ENCODE data around the gene POP5. TPM values are rescaled to one million over a fixed set of nuclear protein-coding genes. Genes with fewer than 3 reads are reported as not detected.

POP5 gene
- total RNA-seq, 2 experiments from 2014 or later, result 44.2 to 45.0 TPM

- CTCF ChIA-PET, result interaction anchor here (1.4 kb wide), 1 partner anchor 61 kb away, joined by 7 read pairs; no protein-coding TSS in a partner anchor
- H3K36me3 Mint-ChIP-seq (ENCODE audit: low read depth), result peaks cover under 1% of the 10 kb centered on the region
- intact Hi-C loops (cut with micrococcal nuclease), result loop anchor here (10.0 kb wide), 1 partner anchor 629 kb away; the partner anchor contains the start of gene P2RX4
- H3K4me1 Mint-ChIP-seq (ENCODE audit: low read depth), result peaks cover 21% of the 10 kb centered on the region
- H3K27ac Mint-ChIP-seq, result no peak overlapping the region
- H3K4me3 Mint-ChIP-seq, result no peak overlapping the region
- no peak for DNase-seq
- peaks cover 8% of the 10 kb centered on the region for H3K27me3 Mint-ChIP-seq (ENCODE audit: low read depth)
- H3K9me3 Mint-ChIP-seq, result no peaks in the 10 kb centered on the region
These were observed 5.0 kb upstream of the POP5 start for GRCh38 chr12:120586206-120586605.

GRCh38 chr12:120584343-120585149, 3.3 kb upstream of the POP5 start:
- intact Hi-C loops (cut with micrococcal nuclease), result loop anchor here (5.0 to 10.0 kb wide), 5 partner anchors 143 to 630 kb away; partner anchors contain the start of genes ACADS and P2RX4
- H3K4me1 Mint-ChIP-seq (ENCODE audit: low read depth), result peaks cover 36% of the 10 kb centered on the region
- H3K36me3 Mint-ChIP-seq (ENCODE audit: low read depth), result peaks cover 8% of the 10 kb centered on the region
- H3K27me3 Mint-ChIP-seq (ENCODE audit: low read depth), result peaks cover 8% of the 10 kb centered on the region
- CTCF ChIA-PET, result interaction anchor here (0.6 to 7.2 kb wide), 5 partner anchors 11 to 387 kb away, joined by 3 to 129 read pairs (median 3); no protein-coding TSS in a partner anchor
- H3K27ac Mint-ChIP-seq, result no peak overlapping the region
- H3K4me3 Mint-ChIP-seq, result peak overlapping the region; percentile 72
- H3K9me3 Mint-ChIP-seq, result no peaks in the 10 kb centered on the region
- DNase-seq, result peak; percentile 75

GRCh38 chr12:120583478-120584030, 2.4 kb upstream of the POP5 start:
- CTCF ChIA-PET, result interaction anchor here (0.6 to 7.2 kb wide), 26 partner anchors 11 to 433 kb away, joined by 3 to 129 read pairs (median 4); partner anchors contain the start of genes ACADS and C12orf43
- H3K27ac Mint-ChIP-seq, result no peak overlapping the region
- H3K4me3 Mint-ChIP-seq, result peak overlapping the region; percentile 72
- intact Hi-C loops (cut with micrococcal nuclease), result loop anchor here (1.0 to 10.0 kb wide), 9 partner anchors 66 to 631 kb away; partner anchors contain the start of genes ACADS and P2RX4
- H3K4me1 Mint-ChIP-seq (ENCODE audit: low read depth), result peaks cover 41% of the 10 kb centered on the region
- DNase-seq, result peak; percentile 90
- peaks cover 8% of the 10 kb centered on the region for H3K27me3 Mint-ChIP-seq (ENCODE audit: low read depth)
- peaks cover 13% of the 10 kb centered on the region for H3K36me3 Mint-ChIP-seq (ENCODE audit: low read depth)
- no peaks in the 10 kb centered on the region for H3K9me3 Mint-ChIP-seq

DNA sequence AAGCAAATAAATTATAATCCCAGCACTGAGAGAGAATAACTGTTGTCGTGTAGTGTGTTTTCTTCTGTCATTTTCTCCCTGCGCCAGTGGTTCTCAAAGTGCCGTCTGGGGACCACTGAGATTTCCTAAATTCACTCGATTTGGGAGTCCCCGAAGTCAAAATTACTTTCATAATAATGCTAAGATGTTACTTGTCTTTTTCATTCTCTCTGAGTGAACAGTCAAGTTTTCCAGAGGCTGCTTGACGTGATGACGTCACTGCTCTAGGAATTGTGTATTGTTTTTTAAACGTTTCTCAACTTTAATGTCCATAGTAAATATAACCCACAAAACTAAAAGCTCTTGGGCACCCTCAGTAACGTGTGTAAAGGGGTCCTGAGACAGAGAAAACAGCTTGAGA, 796 bp upstream of the POP5 start:
- peaks cover 8% of the 10 kb centered on the region for H3K27me3 Mint-ChIP-seq (ENCODE audit: low read depth)
- no peaks in the 10 kb centered on the region for H3K9me3 Mint-ChIP-seq
- peaks cover 20% of the 10 kb centered on the region for H3K36me3 Mint-ChIP-seq (ENCODE audit: low read depth)
- CTCF ChIA-PET, result interaction anchor here (0.6 to 7.2 kb wide), 17 partner anchors 44 to 753 kb away, joined by 3 to 129 read pairs (median 5); partner anchors contain the start of gene ACADS
- H3K4me1 Mint-ChIP-seq (ENCODE audit: low read depth), result peaks cover 41% of the 10 kb centered on the region
- H3K27ac Mint-ChIP-seq, result peak overlapping the region; percentile 89
- H3K4me3 Mint-ChIP-seq, result peak overlapping the region; percentile 98
- peak; percentile 25 for DNase-seq
- intact Hi-C loops (cut with micrococcal nuclease), result loop anchor here (1.0 to 10.0 kb wide), 12 partner anchors 48 to 633 kb away; partner anchors contain the start of genes ACADS, COX6A1, DYNLL1 and P2RX4

DNA sequence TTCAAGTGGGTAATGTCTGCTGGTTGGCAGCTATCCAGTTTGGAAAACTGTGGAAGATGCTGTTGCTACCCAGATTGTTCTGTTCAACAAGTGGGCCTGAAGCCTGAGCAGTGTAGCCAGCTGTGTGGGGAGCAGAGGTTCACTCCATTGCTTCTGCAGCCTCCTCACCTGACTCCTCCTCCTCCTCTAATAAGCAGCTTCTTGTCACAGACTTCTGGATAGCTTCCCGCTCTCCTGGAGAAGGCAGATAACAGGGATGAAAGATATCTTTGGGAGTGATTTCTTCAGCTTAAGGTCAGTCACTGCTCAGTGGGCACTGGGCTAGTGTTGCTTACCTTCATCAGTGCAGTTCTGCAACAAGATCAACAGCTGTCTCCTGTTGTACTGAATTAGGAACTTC, 2.0 kb downstream of the POP5 start:
- no peak for DNase-seq
- Mint-ChIP-seq H3K9me3 (no peaks in the 10 kb centered on the region), H3K27ac (no peak overlapping the region), H3K4me3 (no peak overlapping the region), H3K36me3 (ENCODE audit: low read depth) (peaks cover 29% of the 10 kb centered on the region), H3K27me3 (ENCODE audit: low read depth) (peaks cover 6% of the 10 kb centered on the region), H3K4me1 (ENCODE audit: low read depth) (peaks cover 39% of the 10 kb centered on the region)
- CTCF ChIA-PET, result interaction anchor here (7.2 kb wide), 1 partner anchor 69 kb away, joined by 129 read pairs; no protein-coding TSS in a partner anchor
- intact Hi-C loops (cut with micrococcal nuclease), result no loop called here

GRCh38 chr12:120574106-120574505, 7.1 kb downstream of the POP5 start:
- no peaks in the 10 kb centered on the region for H3K27me3 Mint-ChIP-seq (ENCODE audit: low read depth)
- no peak for DNase-seq
- CTCF ChIA-PET, result interaction anchor here (0.6 kb wide), 1 partner anchor 366 kb away, joined by 3 read pairs; no protein-coding TSS in a partner anchor
- peaks cover under 1% of the 10 kb centered on the region for H3K4me1 Mint-ChIP-seq (ENCODE audit: low read depth)
- H3K27ac Mint-ChIP-seq, result no peak overlapping the region
- intact Hi-C loops (cut with micrococcal nuclease), result no loop called here
- H3K9me3 Mint-ChIP-seq, result no peaks in the 10 kb centered on the region
- H3K36me3 Mint-ChIP-seq (ENCODE audit: low read depth), result peaks cover 38% of the 10 kb centered on the region
- H3K4me3 Mint-ChIP-seq, result no peak overlapping the region

- no peak for DNase-seq
- intact Hi-C loops (cut with micrococcal nuclease), result no loop called here
- Mint-ChIP-seq H3K4me1 (ENCODE audit: low read depth) (no peaks in the 10 kb centered on the region), H3K4me3 (no peak overlapping the region), H3K27me3 (ENCODE audit: low read depth) (no peaks in the 10 kb centered on the region), H3K27ac (no peak overlapping the region), H3K9me3 (no peaks in the 10 kb centered on the region), H3K36me3 (ENCODE audit: low read depth) (peaks cover 37% of the 10 kb centered on the region)
- CTCF ChIA-PET, result interaction anchor here (0.6 kb wide), 1 partner anchor 367 kb away, joined by 3 read pairs; no protein-coding TSS in a partner anchor
These were observed 7.6 kb downstream of the POP5 start for GRCh38 chr12:120573560-120573959.

- DNase-seq, result no peak
- peaks cover 33% of the 10 kb centered on the region for H3K36me3 Mint-ChIP-seq (ENCODE audit: low read depth)
- intact Hi-C loops (cut with micrococcal nuclease), result no loop called here
- H3K27me3 Mint-ChIP-seq (ENCODE audit: low read depth), result no peaks in the 10 kb centered on the region
- CTCF ChIA-PET, result interaction anchor here (1.0 to 2.5 kb wide), 2 partner anchors 10 to 75 kb away, joined by 3 to 8 read pairs; partner anchors contain the start of gene POP5
- no peaks in the 10 kb centered on the region for H3K9me3 Mint-ChIP-seq
- H3K4me1 Mint-ChIP-seq (ENCODE audit: low read depth), result no peaks in the 10 kb centered on the region
- no peak overlapping the region for H3K4me3 Mint-ChIP-seq
- no peak overlapping the region for H3K27ac Mint-ChIP-seq
These were observed 9.9 kb downstream of the POP5 start for GRCh38 chr12:120571299-120571698.

GRCh38 chr12:120563495-120563894, 17.7 kb downstream of the POP5 start:
- peaks cover 43% of the 10 kb centered on the region for H3K36me3 Mint-ChIP-seq (ENCODE audit: low read depth)
- intact Hi-C loops (cut with micrococcal nuclease), result no loop called here
- CTCF ChIA-PET, result no interaction called here
- H3K4me1 Mint-ChIP-seq (ENCODE audit: low read depth), result no peaks in the 10 kb centered on the region
- no peak overlapping the region for H3K4me3 Mint-ChIP-seq
- no peak for DNase-seq
- H3K27ac Mint-ChIP-seq, result no peak overlapping the region
- H3K27me3 Mint-ChIP-seq (ENCODE audit: low read depth), result no peaks in the 10 kb centered on the region
- no peaks in the 10 kb centered on the region for H3K9me3 Mint-ChIP-seq

- intact Hi-C loops (cut with micrococcal nuclease), result no loop called here
- H3K27ac Mint-ChIP-seq, result no peak overlapping the region
- H3K4me3 Mint-ChIP-seq, result no peak overlapping the region
- H3K27me3 Mint-ChIP-seq (ENCODE audit: low read depth), result no peaks in the 10 kb centered on the region
- DNase-seq, result no peak
- CTCF ChIA-PET, result no interaction called here
- no peaks in the 10 kb centered on the region for H3K4me1 Mint-ChIP-seq (ENCODE audit: low read depth)
- no peaks in the 10 kb centered on the region for H3K9me3 Mint-ChIP-seq
- H3K36me3 Mint-ChIP-seq (ENCODE audit: low read depth), result peaks cover 43% of the 10 kb centered on the region
These were observed 18.3 kb downstream of the POP5 start for GRCh38 chr12:120562906-120563305.

GRCh38 chr12:120557589-120557988, 23.6 kb downstream of the POP5 start:
- no peak overlapping the region for H3K4me3 Mint-ChIP-seq
- no peaks in the 10 kb centered on the region for H3K9me3 Mint-ChIP-seq
- no peaks in the 10 kb centered on the region for H3K4me1 Mint-ChIP-seq (ENCODE audit: low read depth)
- no peaks in the 10 kb centered on the region for H3K27me3 Mint-ChIP-seq (ENCODE audit: low read depth)
- no peak overlapping the region for H3K27ac Mint-ChIP-seq
- CTCF ChIA-PET, result no interaction called here
- DNase-seq, result no peak
- peaks cover 25% of the 10 kb centered on the region for H3K36me3 Mint-ChIP-seq (ENCODE audit: low read depth)
- intact Hi-C loops (cut with micrococcal nuclease), result no loop called here

- no peak for DNase-seq
- intact Hi-C loops (cut with micrococcal nuclease), result no loop called here
- peaks cover 2% of the 10 kb centered on the region for H3K4me1 Mint-ChIP-seq (ENCODE audit: low read depth)
- peaks cover 18% of the 10 kb centered on the region for H3K36me3 Mint-ChIP-seq (ENCODE audit: low read depth)
- no peak overlapping the region for H3K27ac Mint-ChIP-seq
- no peak overlapping the region for H3K4me3 Mint-ChIP-seq
- H3K27me3 Mint-ChIP-seq (ENCODE audit: low read depth), result no peaks in the 10 kb centered on the region
- H3K9me3 Mint-ChIP-seq, result no peaks in the 10 kb centered on the region
- CTCF ChIA-PET, result no interaction called here
These were observed 26.5 kb downstream of the POP5 start for GRCh38 chr12:120554678-120555077.
